T-helper 2 cell (primary cell): Measurements from ENCODE around the gene HIKESHI.
"Not testable (repeated sequence)": the region's sequence is repeated elsewhere in the genome, so short reads cannot be mapped to it uniquely, and the experiment has no call there.

Experiments
- DNase-seq, 5 experiments: peaks; one replicate each; pipeline versions ENCODE4 v3.0.0 to v3.0.0-alpha.2; 2012 to 2022

HIKESHI gene

GRCh38 chr11:86294026-86294425 is 8.0 kb upstream of the HIKESHI start:
- no peak for DNase-seq

- DNase-seq, result no peak
These were observed 323 bp upstream of the HIKESHI start for GRCh38 chr11:86301742-86302091.

GRCh38 chr11:86303257-86303656 is 1.2 kb downstream of the HIKESHI start:
- DNase-seq, result no peak

- not testable (repeated sequence) for DNase-seq
These were observed 6.7 kb downstream of the HIKESHI start for GRCh38 chr11:86308710-86309109.

- DNase-seq, result no peak
These were observed 11.8 kb downstream of the HIKESHI start for GRCh38 chr11:86313793-86314192.

GRCh38 chr11:86314636-86315035 is 12.6 kb downstream of the HIKESHI start:
- DNase-seq, result no peak

- DNase-seq, result no peak
These were observed 33.2 kb downstream of the HIKESHI start for GRCh38 chr11:86335131-86335767.

GRCh38 chr11:86337227-86337626 is 35.2 kb downstream of the HIKESHI start:
- DNase-seq, result no peak

GRCh38 chr11:86341382-86341781 is 39.3 kb downstream of the HIKESHI start:
- no peak for DNase-seq

- no peak for DNase-seq
These were observed 44.5 kb downstream of the HIKESHI start for GRCh38 chr11:86346513-86346912.

GRCh38 chr11:86355256-86355655 is 53.2 kb downstream of the HIKESHI start:
- DNase-seq, result no peak

GRCh38 chr11:86357412-86357811 is 55.4 kb downstream of the HIKESHI start:
- not testable (repeated sequence) for DNase-seq

- no peak for DNase-seq
These were observed 56.7 kb downstream of the HIKESHI start for GRCh38 chr11:86358720-86359119.

- DNase-seq, result no peak
These were observed 58.8 kb downstream of the HIKESHI start for GRCh38 chr11:86360775-86361395.

GRCh38 chr11:86363424-86363823 is 61.4 kb downstream of the HIKESHI start:
- no peak for DNase-seq

GRCh38 chr11:86365546-86365945 is 63.5 kb downstream of the HIKESHI start:
- DNase-seq, result no peak

- DNase-seq, result no peak
These were observed 67.6 kb downstream of the HIKESHI start for GRCh38 chr11:86369668-86370067.

GRCh38 chr11:86370171-86370570 is 68.1 kb downstream of the HIKESHI start:
- no peak for DNase-seq

GRCh38 chr11:86370922-86371594 is 69.0 kb downstream of the HIKESHI start:
- no peak for DNase-seq

- no peak for DNase-seq
These were observed 70.0 kb downstream of the HIKESHI start for GRCh38 chr11:86372041-86372440.

GRCh38 chr11:86372586-86372985 is 70.5 kb downstream of the HIKESHI start:
- no peak for DNase-seq

GRCh38 chr11:86374069-86374468 is 72.0 kb downstream of the HIKESHI start:
- DNase-seq, result no peak

- no peak for DNase-seq
These were observed 72.5 kb downstream of the HIKESHI start, which contains the start of gene CCDC81 for GRCh38 chr11:86374586-86374985. Gene CCDC81, plus strand, starts transcription at chr11:86374887. Its CDS starts 277 bp downstream, at chr11:86375164.

GRCh38 chr11:86377972-86378371 is 75.9 kb downstream of the HIKESHI start:
- DNase-seq, result no peak
